Measurements from ENCODE around the gene ALAD. TPM values are rescaled to one million over a fixed set of nuclear protein-coding genes. Genes with fewer than 3 reads are reported as not detected.

Gene ALAD
- total and polyA plus RNA-seq, 2 of the 13 experiments (the other 11 are each of a cell fraction or from before 2014, with no cell fraction given), result 21.8 to 30.1 TPM

- peak; percentile 38 for TF ChIP-seq PAXIP1 (CRISPR knock-in tag; conservative IDR thresholded peaks at IDR 0.05)
- TF ChIP-seq NFIC (IDR thresholded peaks at IDR 0.05; ENCODE audit: low read length), result no peak
- no peak for TF ChIP-seq RFX3 (CRISPR knock-in tag; IDR thresholded peaks at IDR 0.05)
- peak; percentile 76 for TF ChIP-seq ZNF687 (CRISPR knock-in tag; IDR thresholded peaks at IDR 0.05)
- TF ChIP-seq CENPBD1 (CRISPR knock-in tag; IDR thresholded peaks at IDR 0.05; ENCODE audit: borderline replicate concordance, low read depth), result no peak
- no peak for TF ChIP-seq YEATS4 (CRISPR knock-in tag; IDR thresholded peaks at IDR 0.05; ENCODE audit: borderline replicate concordance)
- TF ChIP-seq ZNF609 (CRISPR knock-in tag; IDR thresholded peaks at IDR 0.05; ENCODE audit: borderline replicate concordance), result 0 out of 2 replicates have a peak, but pooled peaks have one; percentile 37
- TF ChIP-seq ZBTB38 (CRISPR knock-in tag; IDR thresholded peaks at IDR 0.05), result peak; percentile 60; the same call in 1 of the 2 replicates
- TF ChIP-seq ARNTL (CRISPR knock-in tag; IDR thresholded peaks at IDR 0.05), result 0 out of 2 replicates have a peak, but pooled peaks have one; percentile 38
- TF ChIP-seq SP1 (IDR thresholded peaks at IDR 0.05), result no peak
- TF ChIP-seq SP1 (CRISPR knock-in tag; IDR thresholded peaks at IDR 0.05), result 0 out of 2 replicates have a peak, but pooled peaks have one; percentile 16
- no peak for TF ChIP-seq PLSCR1 (CRISPR knock-in tag; IDR thresholded peaks at IDR 0.05; ENCODE audit: borderline replicate concordance)
- no peak for TF ChIP-seq ZNF235 (CRISPR knock-in tag; IDR thresholded peaks at IDR 0.05; ENCODE audit: borderline replicate concordance)
- peak; percentile 40; the same call in 1 of the 2 replicates for TF ChIP-seq ZNF556 (CRISPR knock-in tag; IDR thresholded peaks at IDR 0.05; ENCODE audit: borderline replicate concordance)
- no peak for TF ChIP-seq ZNF768 (CRISPR knock-in tag; IDR thresholded peaks at IDR 0.05)
- peak; percentile 14; the same call in 1 of the 2 replicates for TF ChIP-seq ZFX (CRISPR knock-in tag; IDR thresholded peaks at IDR 0.05; ENCODE audit: low read depth)
These were observed 31.3 kb downstream of the ALAD start (continued) for GRCh38 chr9:113369855-113370140.

All from HepG2 (cell line).